IMR-90 (cell line): ENCODE data around the gene IL17D. TPM values are rescaled to one million over a fixed set of nuclear protein-coding genes. Genes with fewer than 3 reads are reported as not detected.

Source experiments
- ATAC-seq: fragments of 200-7000 bp; cut with Tn5 transposase; 2 replicates; pipeline ENCODE4 v1.9.1; 2020; ENCODE audit warnings: low read depth, mild to moderate bottlenecking, moderate library complexity
- BruUV-seq: library from RNA; stranded (reverse); fragments of 400-500 nt; replicated peaks from 2 replicates; lab custom pipeline; 2021; lab: Mats Ljungman, UMichigan
- CTCF ChIA-PET: fragments of 300-600 bp; formaldehyde crosslinking; extraction: SDS; loops from one replicate; lab custom pipeline; 2021; ENCODE audit warnings: antibody characterized with exemption; lab: Yijun Ruan, JAX
- POLR2A ChIA-PET: fragments of 300-600 bp; sonication (Branson Sonifier 250); formaldehyde crosslinking; loops from one replicate; lab custom pipeline; 2022; ENCODE audit warnings: antibody characterized with exemption; ENCODE audit not compliant: unreplicated experiment; lab: Charles Lee
- DNase-seq: peaks from one replicate; pipeline ENCODE4 v3.0.0; 2013
- H2AFZ ChIP-seq: replicated peaks from 2 replicates; pipeline ENCODE3; 2013; ENCODE audit warnings: low read length, mild to moderate bottlenecking; ENCODE audit not compliant: poor library complexity
- H2AK5ac ChIP-seq: 2 replicates; pipeline ENCODE4 v1.6.1; 2013; ENCODE audit warnings: low read depth, low read length, inconsistent platforms
- H2AK9ac ChIP-seq: replicated peaks from 2 replicates; pipeline ENCODE3; 2013; ENCODE audit warnings: mild to moderate bottlenecking, low read depth, low read length, moderate library complexity; ENCODE audit not compliant: poor library complexity
- H2BK120ac ChIP-seq: 2 replicates; pipeline ENCODE4 v1.6.1; 2013; ENCODE audit warnings: low read depth, low read length, inconsistent platforms
- H2BK15ac ChIP-seq: 3 replicates; pipeline ENCODE4 v1.6.1; 2013; ENCODE audit warnings: low read depth, low read length, inconsistent platforms
- H2BK20ac ChIP-seq: 2 replicates; pipeline ENCODE4 v1.6.1; 2013; ENCODE audit warnings: low read depth, mild to moderate bottlenecking, inconsistent platforms, low read length, moderate library complexity
- H2BK5ac ChIP-seq: 2 replicates; pipeline ENCODE4 v1.6.1; 2013; ENCODE audit warnings: mild to moderate bottlenecking, low read depth, low read length, inconsistent platforms; ENCODE audit not compliant: poor library complexity, severe bottlenecking
- H3K14ac ChIP-seq: replicated peaks from 2 replicates; pipeline ENCODE4 v1.6.1; 2013; ENCODE audit warnings: low read depth, low read length, inconsistent platforms
- H3K18ac ChIP-seq: 2 replicates; pipeline ENCODE4 v1.6.1; 2013; ENCODE audit warnings: low read depth, low read length, control low read depth
- H3K23ac ChIP-seq: 2 replicates; pipeline ENCODE4 v1.6.1; 2013; ENCODE audit warnings: low read depth, low read length, inconsistent platforms
- H3K27ac ChIP-seq: 2 replicates; pipeline ENCODE4 v1.5.1; 2013; ENCODE audit warnings: mild to moderate bottlenecking, control low read depth, low read length; ENCODE audit not compliant: insufficient read depth
- H3K27me3 ChIP-seq: 2 replicates; pipeline ENCODE4 v1.6.1; 2013; ENCODE audit warnings: low read length; ENCODE audit not compliant: control insufficient read depth, insufficient read depth
- H3K36me3 ChIP-seq: 2 replicates; pipeline ENCODE4 v1.6.1; 2013; ENCODE audit warnings: low read length, mixed read lengths; ENCODE audit not compliant: control insufficient read depth, insufficient read depth
- H3K4ac ChIP-seq: 2 replicates; pipeline ENCODE4 v1.6.1; 2013; ENCODE audit warnings: low read depth, low read length, inconsistent platforms
- H3K4me1 ChIP-seq: 2 replicates; pipeline ENCODE4 v1.6.1; 2013; ENCODE audit warnings: low read length, mixed read lengths; ENCODE audit not compliant: control insufficient read depth, insufficient read depth
- H3K4me2 ChIP-seq: 2 replicates; pipeline ENCODE4 v1.6.1; 2013; ENCODE audit warnings: low read depth, mild to moderate bottlenecking, control low read depth, low read length, moderate library complexity
- H3K4me3 ChIP-seq: 2 replicates; pipeline ENCODE4 v1.5.1; 2013; ENCODE audit warnings: low read depth, mild to moderate bottlenecking, control low read depth, low read length, moderate library complexity; ENCODE audit not compliant: insufficient read depth
- H3K56ac ChIP-seq: 2 replicates; pipeline ENCODE4 v1.6.1; 2013; ENCODE audit warnings: low read length, inconsistent platforms; ENCODE audit not compliant: insufficient read depth; ENCODE audit errors: extremely low read depth
- H3K79me1 ChIP-seq, 2 experiments: 2 replicates each; pipeline ENCODE4 v1.6.1; 2013; ENCODE audit warnings: low read length in 2 of 2, inconsistent platforms in 1 of 2, low read depth in 1 of 2
- H3K9ac ChIP-seq: 2 replicates; pipeline ENCODE4 v1.6.1; 2013; ENCODE audit warnings: low read depth, low read length, control low read depth
- H3K9me1 ChIP-seq: 2 replicates; pipeline ENCODE4 v1.6.1; 2013; ENCODE audit warnings: low read length, inconsistent platforms; ENCODE audit not compliant: insufficient read depth
- H3K9me3 ChIP-seq: 2 replicates; pipeline ENCODE4 v1.6.1; 2013; ENCODE audit warnings: low read length; ENCODE audit not compliant: control insufficient read depth, insufficient read depth
- H4K20me1 ChIP-seq: 2 replicates; pipeline ENCODE4 v1.6.1; 2013; ENCODE audit warnings: low read length, inconsistent platforms; ENCODE audit not compliant: insufficient read depth
- H4K5ac ChIP-seq: 2 replicates; pipeline ENCODE4 v1.6.1; 2013; ENCODE audit warnings: mild to moderate bottlenecking, low read depth, low read length, control low read depth
- H4K8ac ChIP-seq, 2 experiments: 2 replicates each; pipeline ENCODE4 v1.6.1; 2013; ENCODE audit warnings: low read depth in 2 of 2, low read length in 2 of 2, control low read depth in 1 of 2, inconsistent platforms in 1 of 2
- H4K91ac ChIP-seq: 2 replicates; pipeline ENCODE4 v1.6.1; 2013; ENCODE audit warnings: low read depth, low read length, inconsistent platforms; ENCODE audit not compliant: insufficient read depth
- BHLHE40 ChIP-seq: fragments of 150-350 bp; IDR thresholded peaks from 2 replicates; pipeline ENCODE4 v1.6.1; 2016; ENCODE audit warnings: mild to moderate bottlenecking, low read depth, low read length
- CEBPB ChIP-seq: IDR thresholded peaks from 2 replicates; pipeline ENCODE4 v1.6.1; 2012; ENCODE audit warnings: low read depth, low read length, improper control_type of control experiment
- CTCF ChIP-seq: conservative IDR thresholded peaks from 2 replicates; pipeline ENCODE4 v1.5.1; 2012; ENCODE audit warnings: mild to moderate bottlenecking, low read depth, low read length, improper control_type of control experiment
- ELK1 ChIP-seq: fragments of 150-350 bp; IDR thresholded peaks from 2 replicates; pipeline ENCODE4 v1.6.1; 2016; ENCODE audit warnings: low read depth, mild to moderate bottlenecking, low read length, moderate library complexity, borderline replicate concordance
- MAFK ChIP-seq: IDR thresholded peaks from 2 replicates; pipeline ENCODE4 v1.6.1; 2012; ENCODE audit warnings: low read depth, low read length, improper control_type of control experiment
- MAZ ChIP-seq: IDR thresholded peaks from 2 replicates; pipeline ENCODE4 v1.6.1; 2012; ENCODE audit warnings: low read depth, mild to moderate bottlenecking, low read length, improper control_type of control experiment, moderate library complexity, borderline replicate concordance
- MXI1 ChIP-seq: IDR thresholded peaks from 2 replicates; pipeline ENCODE4 v1.6.1; 2012; ENCODE audit warnings: low read depth, mild to moderate bottlenecking, low read length, moderate library complexity, borderline replicate concordance
- NFE2L2 ChIP-seq: fragments of 150-350 bp; IDR thresholded peaks from 2 replicates; pipeline ENCODE4 v1.6.1; 2016; ENCODE audit warnings: low read depth, mild to moderate bottlenecking, low read length
- POLR2A ChIP-seq: IDR thresholded peaks from 2 replicates; pipeline ENCODE4 v1.6.1; 2012; ENCODE audit warnings: mild to moderate bottlenecking, low read depth, low read length
- RAD21 ChIP-seq: IDR thresholded peaks from 2 replicates; pipeline ENCODE4 v1.6.1; 2012; ENCODE audit warnings: low read length, improper control_type of control experiment
- RFX5 ChIP-seq: IDR thresholded peaks from 2 replicates; pipeline ENCODE4 v1.8.0; 2012; ENCODE audit warnings: low read depth, mild to moderate bottlenecking, low read length, moderate library complexity
- SMC3 ChIP-seq: fragments of 150-350 bp; IDR thresholded peaks from 2 replicates; pipeline ENCODE4 v1.6.1; 2016; ENCODE audit warnings: low read depth, mild to moderate bottlenecking, antibody characterized with exemption, low read length, moderate library complexity
- USF2 ChIP-seq: fragments of 150-350 bp; IDR thresholded peaks from 2 replicates; pipeline ENCODE4 v1.6.1; 2017; ENCODE audit warnings: mild to moderate bottlenecking, antibody characterized with exemption, low read length, low read depth
- WGBS, 2 experiments: methylation state at CpG; one replicate each; pipeline versions ENCODE4 v1.1.5 to v1.1.7; 2013; ENCODE audit warnings: missing lambda C conversion rate in 2 of 2; ENCODE audit not compliant: insufficient read length in 1 of 2; ENCODE audit errors: extremely low coverage in 2 of 2; 5-methylcytosine and 5-hydroxymethylcytosine counted together
- dilution Hi-C: fragments of 300-500 bp; cut with HindIII; formaldehyde crosslinking; loops from one replicate; pipeline ENCODE4 v1.14.3; 2018; ENCODE audit warnings: low sequenced_read_pairs; ENCODE audit not compliant: unreplicated experiment
- in situ Hi-C: fragments of 300-500 bp; cut with MboI; formaldehyde crosslinking; loops from 3 replicates; pipeline ENCODE4 v1.14.3; 2019; ENCODE audit warnings: low sequenced_read_pairs, inconsistent platforms, mixed read lengths
- intact Hi-C: fragments of 100-400 bp; cut with micrococcal nuclease; formaldehyde crosslinking; loops from 2 replicates; pipeline ENCODE4 v1.10.0; 2022
- polyA plus RNA-seq, 3 experiments: library from polyadenylated mRNA; depleted of rRNA; stranded (reverse); fragments of >200 nt; gene quantifications; 2 replicates each; pipeline ENCODE4 v1.2.3, GENCODE V29; 2012; ENCODE audit warnings: low replicate concordance in 1 of 3
- total RNA-seq: library from RNA; depleted of rRNA; stranded (reverse); fragments of >200 nt; gene quantifications from 2 replicates; pipeline ENCODE4 v1.2.3, GENCODE V29; 2012

The IL17D gene
- total and polyA plus RNA-seq, 2 of the 4 experiments (the other 2 are of a cell fraction) = 0.72 to 1.4 TPM

GRCh38 chr13:20671789-20672188 lies 31.7 kb upstream of the IL17D start:
- no peak overlapping the region for H2AK9ac ChIP-seq
- intact Hi-C loops (no loop called here), dilution Hi-C loops (no loop called here), in situ Hi-C loops (no loop called here)
- peaks cover 3% of the 10 kb centered on the region; the same call in 1 of the 2 replicates for H3K9me1 ChIP-seq
- H2AK5ac ChIP-seq = no peak overlapping the region
- CTCF ChIA-PET = no interaction called here
- H3K36me3 ChIP-seq = peaks cover 3% of the 10 kb centered on the region; the same call in 1 of the 2 replicates
- POLR2A ChIA-PET = no interaction called here
- no peak overlapping the region for H3K56ac ChIP-seq
- peaks cover 2% of the 10 kb centered on the region; the same call in 1 of the 2 replicates for H3K4me1 ChIP-seq
- no peak overlapping the region for H4K8ac ChIP-seq
- H3K79me1 ChIP-seq = no peaks in the 10 kb centered on the region
- no peak overlapping the region for H3K27ac ChIP-seq
- TF ChIP-seq RFX5 (no peak), POLR2A (no peak), SMC3 (no peak), MAZ (no peak), CEBPB (no peak), RAD21 (no peak), ELK1 (no peak), CTCF (no peak), USF2 (no peak), MAFK (no peak), MXI1 (no peak), BHLHE40 (no peak), NFE2L2 (no peak)
- no TSS peak for BruUV-seq
- H2BK20ac ChIP-seq = no peak overlapping the region
- no peak overlapping the region for H3K4me2 ChIP-seq
- no peak overlapping the region for H3K9ac ChIP-seq
- ATAC-seq = no peak
- DNase-seq = no peak
- H3K4ac ChIP-seq = no peak overlapping the region
- H2BK15ac ChIP-seq = no peak overlapping the region
- no peaks in the 10 kb centered on the region for H3K27me3 ChIP-seq
- H4K91ac ChIP-seq = no peak overlapping the region
- no peaks in the 10 kb centered on the region for H3K9me3 ChIP-seq
- H4K5ac ChIP-seq = no peak overlapping the region
- no peaks in the 10 kb centered on the region for H4K20me1 ChIP-seq
- no peak overlapping the region for H2BK120ac ChIP-seq
- H3K4me3 ChIP-seq = no peak overlapping the region
- H2BK5ac ChIP-seq = no peak overlapping the region
- no peak overlapping the region for H3K18ac ChIP-seq
- H3K14ac ChIP-seq = no peak overlapping the region
- no peak overlapping the region for H3K23ac ChIP-seq
- no peak overlapping the region for H2AFZ ChIP-seq
- 80% methylated on average over 1 of the region's 1 CpG; no CpG with 5 or more reads in 1 of the 2 experiments for WGBS, 2 experiments
